NCI-H748 (cell line): Measurements from ENCODE around the gene CFAP53.

Source experiments
- DNase-seq: peaks from one replicate; lab custom pipeline; 2025; ENCODE audit not compliant: unreplicated experiment; lab: John Stamatoyannopoulos, UW

Gene CFAP53, protein sequence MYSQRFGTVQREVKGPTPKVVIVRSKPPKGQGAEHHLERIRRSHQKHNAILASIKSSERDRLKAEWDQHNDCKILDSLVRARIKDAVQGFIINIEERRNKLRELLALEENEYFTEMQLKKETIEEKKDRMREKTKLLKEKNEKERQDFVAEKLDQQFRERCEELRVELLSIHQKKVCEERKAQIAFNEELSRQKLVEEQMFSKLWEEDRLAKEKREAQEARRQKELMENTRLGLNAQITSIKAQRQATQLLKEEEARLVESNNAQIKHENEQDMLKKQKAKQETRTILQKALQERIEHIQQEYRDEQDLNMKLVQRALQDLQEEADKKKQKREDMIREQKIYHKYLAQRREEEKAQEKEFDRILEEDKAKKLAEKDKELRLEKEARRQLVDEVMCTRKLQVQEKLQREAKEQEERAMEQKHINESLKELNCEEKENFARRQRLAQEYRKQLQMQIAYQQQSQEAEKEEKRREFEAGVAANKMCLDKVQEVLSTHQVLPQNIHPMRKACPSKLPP

DNA sequence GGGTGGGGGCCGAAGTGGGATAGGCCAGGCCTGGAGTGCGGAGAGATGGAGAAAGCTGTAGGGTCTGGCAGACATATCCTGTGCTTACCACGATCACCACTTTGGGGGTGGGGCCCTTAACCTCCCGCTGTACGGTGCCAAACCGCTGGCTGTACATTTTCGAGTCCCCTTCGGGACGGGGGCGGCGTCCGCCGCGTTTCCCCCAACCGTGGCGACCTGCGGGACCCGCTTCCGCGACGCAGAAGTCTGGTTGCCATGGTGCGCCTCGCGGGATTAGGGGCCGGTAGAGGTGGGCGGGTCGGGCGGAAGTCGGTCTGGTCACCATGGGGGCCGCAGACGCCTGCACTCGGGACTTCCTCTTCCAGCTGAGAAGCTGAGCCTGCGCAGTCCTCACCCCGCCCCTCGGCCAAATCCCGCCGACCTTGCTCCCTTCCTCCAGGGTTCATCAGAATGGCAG, at the start of gene CFAP53:
Gene CFAP53, minus strand, starts transcription at position 248 of the 457 bp plus-strand sequence. Its CDS starts 91 bp downstream, at position 157.
- peak; percentile 95 for DNase-seq

GRCh38 chr18:50315100-50315871, 49.0 kb upstream of the CFAP53 start:
- DNase-seq = no peak

DNA sequence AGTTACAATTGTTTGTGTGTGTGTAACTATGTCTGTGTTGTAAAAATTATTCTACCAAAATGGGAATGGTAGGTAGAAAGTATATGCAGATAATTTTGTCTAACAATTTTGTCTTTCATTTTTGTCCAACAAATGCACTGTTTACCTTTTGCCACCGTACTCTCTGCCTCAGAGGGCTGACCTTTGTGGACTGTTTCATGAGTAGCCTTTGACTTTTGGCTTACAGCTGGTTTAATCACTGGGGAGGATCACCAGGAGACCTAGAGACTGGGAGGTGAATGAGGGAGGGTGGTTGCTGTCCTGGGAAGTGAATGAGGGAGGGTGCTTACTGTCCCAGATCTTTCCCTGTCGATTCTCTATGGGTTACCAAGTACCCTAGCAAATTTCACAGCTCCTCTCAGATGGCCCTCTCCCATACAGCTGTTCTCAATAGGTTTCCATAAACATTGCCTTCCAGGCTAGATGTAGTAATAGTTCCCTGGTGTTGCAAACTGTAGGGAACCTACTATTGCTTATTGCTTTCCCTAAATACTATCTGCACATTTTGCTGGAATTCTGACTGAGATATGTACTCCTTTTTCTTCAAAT, 47.7 kb upstream of the CFAP53 start:
- no peak for DNase-seq

GRCh38 chr18:50313031-50313607, 46.8 kb upstream of the CFAP53 start:
- DNase-seq = no peak

GRCh38 chr18:50312296-50313030, 46.2 kb upstream of the CFAP53 start:
- DNase-seq = no peak

GRCh38 chr18:50311650-50312049, 45.4 kb upstream of the CFAP53 start:
- no peak for DNase-seq

DNA sequence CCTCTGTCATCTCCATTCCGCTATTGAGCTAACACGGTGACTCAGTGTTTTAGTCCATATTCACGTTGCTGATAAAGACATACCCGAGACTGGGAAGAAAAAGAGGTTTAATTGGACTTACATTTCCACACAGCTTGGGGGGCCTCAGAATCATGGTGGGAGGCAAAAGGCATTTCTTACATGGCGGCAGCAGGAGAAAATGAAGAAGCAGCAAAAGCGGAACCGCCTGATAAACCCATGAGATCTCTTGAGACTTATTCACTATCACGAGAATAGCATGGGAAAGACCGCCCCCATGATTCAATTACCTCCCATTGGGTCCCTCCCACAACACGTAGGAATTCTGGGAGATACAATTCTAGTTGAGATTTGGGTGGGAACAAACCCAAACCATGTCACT, 43.8 kb upstream of the CFAP53 start:
- DNase-seq = no peak

DNA sequence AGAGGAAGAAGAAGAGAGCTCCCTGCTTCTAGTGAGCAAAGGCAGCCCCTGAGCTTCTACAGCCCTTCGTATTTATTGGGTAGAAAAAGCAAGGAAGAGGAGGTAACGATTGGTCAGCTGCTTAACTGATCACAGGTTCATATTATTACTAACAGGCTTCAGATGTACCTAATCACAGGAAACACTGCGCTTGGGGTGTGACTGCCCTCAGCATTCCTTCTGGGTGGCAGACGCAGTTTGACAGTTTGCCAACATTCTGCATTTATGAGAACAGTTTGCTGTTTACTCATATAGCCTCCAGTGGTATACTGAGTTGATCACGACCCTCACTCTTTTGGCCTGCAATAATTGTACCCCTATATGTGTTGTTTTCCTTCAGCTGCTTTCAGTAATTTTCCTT, 42.6 kb upstream of the CFAP53 start:
- DNase-seq = peak; percentile 30

DNA sequence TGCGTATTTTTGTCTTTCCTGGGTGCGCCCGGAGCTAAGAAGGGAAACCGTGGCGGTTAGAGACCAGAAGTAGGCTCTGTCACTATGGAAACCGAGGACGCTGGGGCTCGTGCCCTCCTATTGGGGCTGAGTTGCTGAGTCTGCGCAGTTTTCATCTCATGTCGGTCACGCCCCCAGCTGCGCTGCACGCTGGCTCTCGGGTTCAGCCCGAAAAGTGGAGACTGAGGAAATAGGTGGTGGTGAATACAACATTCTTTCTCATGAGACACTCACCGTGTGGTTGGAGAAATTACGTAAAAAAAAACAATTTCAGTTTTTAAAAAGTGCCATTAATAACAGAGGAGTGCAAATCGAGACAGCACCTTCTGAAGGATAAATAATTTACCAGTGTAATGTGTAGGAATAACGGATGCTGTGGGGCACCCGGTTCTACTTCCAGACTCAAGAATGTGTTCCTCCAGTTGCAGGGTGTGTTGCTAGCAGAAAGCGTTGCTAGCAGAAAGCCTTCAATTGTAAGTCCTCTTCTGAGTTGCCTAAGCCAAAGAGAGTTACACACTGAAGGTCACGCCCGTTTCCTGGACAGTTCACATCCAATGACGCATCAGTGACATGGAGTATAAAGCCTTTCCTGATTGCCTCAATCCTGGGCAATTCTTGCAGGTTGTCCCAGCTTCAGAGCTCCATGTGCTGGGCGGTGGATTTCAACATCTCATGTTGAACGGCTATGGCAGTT, 41.6 kb upstream of the CFAP53 start:
- peak; percentile 96 for DNase-seq

GRCh38 chr18:50307400-50307737, 41.1 kb upstream of the CFAP53 start:
- DNase-seq = no peak

DNA sequence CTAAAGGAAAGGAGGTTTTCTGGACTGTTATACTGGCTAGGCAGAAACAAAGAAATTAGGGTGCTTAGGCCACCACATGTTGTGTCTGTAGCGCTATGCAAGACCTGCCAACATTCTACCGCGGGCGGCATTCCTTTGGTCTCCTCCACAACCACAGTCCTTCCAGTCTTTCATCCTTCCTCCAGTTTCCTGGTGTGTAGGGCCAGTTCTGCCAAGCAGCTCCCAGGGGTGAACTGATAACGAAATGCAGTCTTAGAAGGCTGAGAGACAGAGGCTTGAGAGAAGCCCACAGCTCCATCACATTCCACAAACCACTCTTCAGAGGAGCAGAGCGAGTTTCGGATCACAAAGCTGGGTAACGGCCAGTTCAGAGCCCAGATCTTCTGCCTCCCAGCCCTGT, 40.6 kb upstream of the CFAP53 start:
- DNase-seq = no peak

GRCh38 chr18:50301074-50301473, 34.8 kb upstream of the CFAP53 start:
- DNase-seq = no peak

- DNase-seq = no peak
Observed at GRCh38 chr18:50299626-50300388, 33.5 kb upstream of the CFAP53 start.

DNA sequence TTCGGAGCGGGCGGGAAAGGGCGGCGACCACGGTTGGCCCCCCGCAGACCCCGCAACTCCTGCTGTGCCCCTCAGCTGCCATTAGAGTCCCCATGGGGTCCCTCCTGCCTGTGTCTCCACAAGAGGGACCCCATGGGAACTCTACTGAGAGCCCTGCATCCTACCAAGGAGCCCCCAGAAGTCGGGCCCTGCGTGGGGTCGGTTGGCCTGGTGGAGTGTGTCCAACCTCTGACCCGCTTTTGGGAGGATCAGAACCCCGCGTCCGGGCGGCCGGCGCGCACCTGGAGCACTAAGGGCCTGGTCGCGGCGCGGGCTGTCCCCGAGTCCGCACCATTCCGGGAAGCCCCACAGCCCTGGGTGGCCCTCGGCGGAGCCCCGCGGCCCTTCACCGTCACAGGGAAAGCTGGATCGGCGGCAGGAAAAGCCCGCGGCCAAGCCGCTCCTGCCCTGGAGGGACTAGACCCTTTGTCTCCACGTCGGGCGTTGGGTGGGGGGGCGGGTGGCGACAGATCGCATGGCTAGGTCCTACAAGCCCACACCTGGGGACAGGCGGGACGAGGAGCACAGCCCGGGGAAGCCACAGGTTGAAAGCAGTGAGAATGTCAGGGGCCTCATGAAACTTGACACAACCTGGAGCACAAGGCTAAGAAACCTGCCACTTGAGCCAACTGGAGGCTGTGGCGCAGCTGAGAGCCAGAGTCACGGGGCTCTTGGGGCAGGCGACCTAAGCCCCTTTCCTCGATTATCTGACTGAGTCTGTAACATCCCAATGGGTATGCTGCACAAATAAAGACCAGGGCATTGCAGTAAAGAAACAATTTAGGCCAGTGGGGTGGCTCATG, 32.4 kb upstream of the CFAP53 start:
- DNase-seq = no peak

- peak; percentile 74 for DNase-seq
Observed at GRCh38 chr18:50297621-50298442, 31.5 kb upstream of the CFAP53 start.

GRCh38 chr18:50293039-50293438, 26.7 kb upstream of the CFAP53 start:
- no peak for DNase-seq

GRCh38 chr18:50289108-50289443, 22.8 kb upstream of the CFAP53 start:
- DNase-seq = no peak
